Naive B cell (primary cell): ENCODE results near the gene CHCHD6. TPM values are rescaled to one million over a fixed set of nuclear protein-coding genes. Genes with fewer than 3 reads are reported as not detected.

Source experiments
- ATAC-seq, 2 donors: fragments of 150-1000 bp; cut with Tn5 transposase; 2 replicates each; pipeline ENCODE4 v1.10.0; 2021; ENCODE audit warnings: low read depth in 2 of 2, mild to moderate bottlenecking in 2 of 2, moderate library complexity in 2 of 2
- DNase-seq: peaks from one replicate; pipeline ENCODE4 v3.0.0; 2022
- H3K27ac Mint-ChIP-seq, 6 donors: one replicate each; pipeline ENCODE4 v1.8.0; 2020 to 2022; ENCODE audit warnings: mild to moderate bottlenecking in 6 of 6, mixed read lengths in 6 of 6, moderate library complexity in 5 of 6, inconsistent platforms in 2 of 6
- H3K27me3 Mint-ChIP-seq, 3 donors: one replicate each; pipeline ENCODE4 v1.8.0; 2021 to 2022; ENCODE audit warnings: mixed read lengths in 3 of 3, mild to moderate bottlenecking in 1 of 3
- H3K36me3 Mint-ChIP-seq, 2 donors: one replicate each; pipeline ENCODE4 v1.8.0; 2020 to 2022; ENCODE audit warnings: mixed read lengths in 2 of 2, inconsistent platforms in 1 of 2, mild to moderate bottlenecking in 1 of 2
- H3K4me1 Mint-ChIP-seq, 3 donors: one replicate each; pipeline ENCODE4 v1.8.0; 2020 to 2022; ENCODE audit warnings: mixed read lengths in 3 of 3, inconsistent platforms in 1 of 3, mild to moderate bottlenecking in 1 of 3, moderate library complexity in 1 of 3
- H3K4me3 Mint-ChIP-seq, 8 donors: one replicate each; pipeline ENCODE4 v1.8.0; 2020 to 2022; ENCODE audit warnings: mild to moderate bottlenecking in 8 of 8, mixed read lengths in 8 of 8, moderate library complexity in 8 of 8, inconsistent platforms in 2 of 8
- H3K9me3 Mint-ChIP-seq, 7 donors: one replicate each; pipeline ENCODE4 v1.8.0; 2020 to 2022; ENCODE audit warnings: mixed read lengths in 7 of 7, mild to moderate bottlenecking in 5 of 7, inconsistent platforms in 2 of 7, moderate library complexity in 1 of 7
- polyA plus RNA-seq, 6 donors: library from polyadenylated mRNA; unstranded; fragments of 300-500 nt; fragmentation: Illumina TruSeq; gene quantifications; one replicate each; pipeline ENCODE4 v1.2.3, GENCODE V29; 2021; ENCODE audit warnings: low read depth in 6 of 6

The CHCHD6 gene
- polyA plus RNA-seq, 6 donors from 2014 or later, result 8.7 to 16.3 (median 11.1) TPM

GRCh38 chr3:126866175-126866759 lies 162.2 kb downstream of the CHCHD6 start:
- no peak overlapping the region for H3K27ac Mint-ChIP-seq

GRCh38 chr3:126867190-126867862 lies 163.3 kb downstream of the CHCHD6 start:
- H3K27ac Mint-ChIP-seq, result peak overlapping the region in 1 of 6 donors; percentile 44
- H3K36me3 Mint-ChIP-seq, result peaks cover 8 to 21% of the 10 kb centered on the region in 2 donors
- H3K4me3 Mint-ChIP-seq, result no peak overlapping the region
- no peaks in the 10 kb centered on the region for H3K27me3 Mint-ChIP-seq
- DNase-seq (no peak), ATAC-seq (no peak)
- peaks cover 2 to 14% (median 6%) of the 10 kb centered on the region in 3 donors for H3K4me1 Mint-ChIP-seq
- H3K9me3 Mint-ChIP-seq, result peaks cover 0 to 10% (median 0%) of the 10 kb centered on the region in 7 donors

More at GRCh38 chr3:126866175-126866759, 162.2 kb downstream of the CHCHD6 start:
- no peak for ATAC-seq
- Mint-ChIP-seq H3K27me3 (no peaks in the 10 kb centered on the region), H3K9me3 (peaks cover 0 to 10% (median 0%) of the 10 kb centered on the region in 7 donors), H3K4me1 (peaks cover 0 to 9% (median 6%) of the 10 kb centered on the region in 3 donors), H3K36me3 (peaks cover 8 to 17% of the 10 kb centered on the region in 2 donors), H3K4me3 (no peak overlapping the region)
- no peak for DNase-seq

GRCh38 chr3:126867863-126868200 lies 163.8 kb downstream of the CHCHD6 start:
- ATAC-seq (no peak), DNase-seq (no peak)
- Mint-ChIP-seq H3K27ac (no peak overlapping the region), H3K4me3 (no peak overlapping the region), H3K4me1 (peaks cover 2 to 17% (median 6%) of the 10 kb centered on the region in 3 donors), H3K27me3 (no peaks in the 10 kb centered on the region), H3K9me3 (peaks cover 0 to 10% (median 0%) of the 10 kb centered on the region in 7 donors), H3K36me3 (peaks cover 8 to 26% of the 10 kb centered on the region in 2 donors)

DNA sequence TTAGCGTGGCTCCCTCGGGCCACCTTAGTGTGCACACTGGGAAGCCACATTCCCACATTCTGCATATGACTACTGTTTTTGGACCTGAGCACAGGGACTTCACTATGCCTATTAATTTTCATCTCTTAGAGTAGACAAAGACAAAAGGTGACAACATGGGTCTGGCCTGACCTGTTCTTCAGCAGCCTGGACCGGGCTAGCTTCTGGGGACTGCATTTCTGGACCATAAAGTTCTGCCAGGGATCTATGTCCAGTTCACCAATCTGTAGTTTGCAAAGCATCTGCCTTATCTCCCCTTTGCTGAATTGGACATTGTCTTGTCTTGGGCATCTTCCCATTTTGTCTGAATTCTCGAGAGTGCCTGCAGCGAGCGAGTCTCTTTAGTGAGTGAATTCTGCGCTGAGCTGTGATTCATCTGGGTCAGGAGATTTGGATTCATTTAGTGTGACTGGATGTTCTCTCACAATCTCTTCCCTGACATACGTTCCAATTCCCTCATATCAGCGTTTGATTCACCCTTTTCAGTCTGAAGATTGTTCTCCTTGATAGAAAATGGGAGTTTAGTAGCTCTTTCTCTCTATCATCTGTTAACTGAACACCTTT lies 166.7 kb downstream of the CHCHD6 start:
- Mint-ChIP-seq H3K27me3 (no peaks in the 10 kb centered on the region), H3K27ac (no peak overlapping the region), H3K9me3 (peaks cover 0 to under 1% (median 0%) of the 10 kb centered on the region in 7 donors), H3K36me3 (peaks cover 6 to 29% of the 10 kb centered on the region in 2 donors), H3K4me1 (peaks cover 1 to 8% (median 2%) of the 10 kb centered on the region in 3 donors), H3K4me3 (no peak overlapping the region)
- DNase-seq (no peak), ATAC-seq (no peak)

DNA sequence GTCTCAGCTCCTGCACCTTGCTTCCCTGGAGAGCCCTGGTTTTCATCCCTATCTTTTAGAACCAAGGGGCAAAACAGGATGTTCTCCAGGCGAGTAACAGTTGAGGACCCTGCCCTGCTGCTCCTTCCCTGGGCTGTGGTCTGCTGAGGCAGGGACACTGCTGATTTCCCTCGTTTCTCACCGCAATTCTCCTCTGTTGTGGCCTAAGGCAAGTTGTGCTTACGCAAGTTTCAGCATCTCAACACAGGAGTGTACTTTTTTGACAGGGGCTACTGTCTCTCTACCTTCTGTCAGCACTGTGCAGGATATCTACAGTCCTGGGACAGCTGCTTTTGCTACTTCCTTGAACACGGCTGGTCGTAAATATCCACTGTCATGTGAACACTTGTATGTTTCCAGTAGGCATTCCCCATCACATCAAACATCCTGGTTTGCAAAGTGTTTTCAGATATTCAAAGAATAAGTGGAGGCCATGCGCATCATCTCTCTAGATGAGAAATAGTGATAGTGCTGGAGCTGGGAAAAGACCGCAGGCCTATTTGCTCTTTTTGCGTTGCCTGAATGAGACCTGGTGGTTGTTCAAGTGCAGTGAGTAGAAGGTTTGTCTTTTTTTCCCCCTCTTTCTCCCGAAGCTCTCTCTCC lies 168.8 kb downstream of the CHCHD6 start:
- H3K4me3 Mint-ChIP-seq, result no peak overlapping the region
- H3K27ac Mint-ChIP-seq, result no peak overlapping the region
- H3K9me3 Mint-ChIP-seq, result peaks cover 0 to 3% (median 0%) of the 10 kb centered on the region in 7 donors
- H3K4me1 Mint-ChIP-seq, result peaks cover 0 to 8% (median 2%) of the 10 kb centered on the region in 3 donors
- H3K36me3 Mint-ChIP-seq, result peaks cover 10 to 26% of the 10 kb centered on the region in 2 donors
- no peak for ATAC-seq
- no peaks in the 10 kb centered on the region for H3K27me3 Mint-ChIP-seq
- no peak for DNase-seq

- Mint-ChIP-seq H3K27ac (no peak overlapping the region), H3K4me1 (peaks cover 0 to 8% (median 5%) of the 10 kb centered on the region in 3 donors), H3K9me3 (peaks cover 0 to 3% (median 0%) of the 10 kb centered on the region in 7 donors), H3K27me3 (no peaks in the 10 kb centered on the region), H3K4me3 (no peak overlapping the region), H3K36me3 (peaks cover 10 to 26% of the 10 kb centered on the region in 2 donors)
- ATAC-seq (no peak), DNase-seq (no peak)
Measured at GRCh38 chr3:126873416-126873815, 169.4 kb downstream of the CHCHD6 start.

- H3K9me3 Mint-ChIP-seq, result peaks cover 0 to 3% (median 0%) of the 10 kb centered on the region in 7 donors
- H3K4me3 Mint-ChIP-seq, result no peak overlapping the region
- DNase-seq (no peak), ATAC-seq (no peak)
- no peaks in the 10 kb centered on the region for H3K27me3 Mint-ChIP-seq
- peaks cover 10 to 11% of the 10 kb centered on the region in 2 donors for H3K36me3 Mint-ChIP-seq
- H3K27ac Mint-ChIP-seq, result no peak overlapping the region
- peaks cover 0 to 3% (median 0%) of the 10 kb centered on the region in 3 donors for H3K4me1 Mint-ChIP-seq
Measured at GRCh38 chr3:126878664-126879063, 174.6 kb downstream of the CHCHD6 start.

- no peak for ATAC-seq
- H3K9me3 Mint-ChIP-seq, result peaks cover 0 to 3% (median 0%) of the 10 kb centered on the region in 7 donors
- no peak for DNase-seq
- no peaks in the 10 kb centered on the region for H3K27me3 Mint-ChIP-seq
- no peak overlapping the region for H3K4me3 Mint-ChIP-seq
- peaks cover 0 to 3% (median 0%) of the 10 kb centered on the region in 3 donors for H3K4me1 Mint-ChIP-seq
- no peak overlapping the region for H3K27ac Mint-ChIP-seq
- peaks cover 0 to 5% of the 10 kb centered on the region in 2 donors for H3K36me3 Mint-ChIP-seq
Measured at GRCh38 chr3:126880901-126881300, 176.9 kb downstream of the CHCHD6 start.

DNA sequence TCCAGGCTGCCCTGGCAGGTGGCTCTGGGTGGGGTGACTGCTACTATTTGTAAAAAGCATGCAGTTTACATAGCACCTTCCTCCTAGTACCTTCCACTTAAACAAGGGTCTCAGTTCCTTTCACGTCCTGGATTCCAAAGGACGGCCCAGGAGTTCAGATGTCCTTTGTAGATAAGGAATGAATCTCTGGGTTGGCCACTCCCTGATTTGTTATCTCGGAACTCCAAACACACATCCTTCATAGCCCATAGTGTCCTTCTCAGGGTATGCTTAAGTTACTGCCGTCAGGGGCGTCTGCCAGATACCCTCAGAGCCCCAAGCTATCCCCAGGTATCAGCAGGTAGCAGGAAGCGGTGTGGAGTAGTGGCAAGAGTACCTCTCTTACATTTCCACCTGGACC lies 177.8 kb downstream of the CHCHD6 start:
- Mint-ChIP-seq H3K4me3 (no peak overlapping the region), H3K36me3 (peaks cover 0 to 1% of the 10 kb centered on the region in 2 donors), H3K9me3 (no peaks in the 10 kb centered on the region), H3K27ac (no peak overlapping the region), H3K4me1 (peaks cover 0 to 4% (median 3%) of the 10 kb centered on the region in 3 donors), H3K27me3 (no peaks in the 10 kb centered on the region)
- ATAC-seq (no peak), DNase-seq (no peak)

DNA sequence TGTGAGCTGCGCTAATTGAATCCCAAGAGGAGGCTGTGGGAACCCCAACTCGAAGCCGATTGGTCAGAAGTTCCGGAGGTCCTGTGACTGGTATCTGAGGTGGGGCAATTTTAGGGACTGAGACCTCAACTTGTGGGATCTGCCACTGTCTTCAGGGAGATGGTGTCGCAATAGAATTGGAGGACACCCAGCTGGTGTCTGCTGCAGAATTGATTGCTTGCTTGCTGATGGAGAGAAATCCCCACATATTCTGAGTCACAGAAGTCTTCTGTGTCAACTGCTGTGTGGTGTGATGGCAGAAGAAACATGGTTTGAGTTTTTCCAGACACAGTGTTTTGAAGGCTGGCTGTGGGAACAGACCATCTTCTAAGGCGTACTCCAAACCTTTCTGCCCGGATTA lies 179.2 kb downstream of the CHCHD6 start:
- no peaks in the 10 kb centered on the region for H3K27me3 Mint-ChIP-seq
- H3K27ac Mint-ChIP-seq, result no peak overlapping the region
- ATAC-seq (no peak), DNase-seq (no peak)
- H3K4me3 Mint-ChIP-seq, result no peak overlapping the region
- no peaks in the 10 kb centered on the region for H3K9me3 Mint-ChIP-seq
- H3K4me1 Mint-ChIP-seq, result peaks cover 0 to 4% (median 3%) of the 10 kb centered on the region in 3 donors
- H3K36me3 Mint-ChIP-seq, result peaks cover 2 to 6% of the 10 kb centered on the region in 2 donors

DNA sequence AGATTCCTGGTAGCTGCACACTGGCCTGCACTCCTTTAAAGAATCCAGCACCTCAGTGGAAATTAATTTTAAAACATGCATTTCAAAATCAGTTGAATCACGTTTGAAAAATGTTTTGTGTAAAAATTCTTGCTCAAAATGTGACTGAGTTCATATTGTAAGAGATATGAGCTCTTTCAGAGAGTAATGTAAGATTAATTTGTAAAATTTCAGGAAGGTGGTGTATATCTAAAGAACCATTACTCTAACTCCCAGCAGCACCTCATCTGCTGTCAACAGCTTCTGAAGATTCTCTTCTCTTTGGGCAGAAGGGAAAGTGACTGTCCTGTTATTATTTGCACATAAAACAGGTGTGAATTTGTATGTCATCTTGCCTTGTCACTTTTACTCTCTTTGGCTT lies 181.4 kb downstream of the CHCHD6 start:
- no peak for ATAC-seq
- Mint-ChIP-seq H3K36me3 (peaks cover 4 to 17% of the 10 kb centered on the region in 2 donors), H3K27ac (no peak overlapping the region), H3K4me3 (no peak overlapping the region), H3K4me1 (peaks cover 0 to 8% (median 3%) of the 10 kb centered on the region in 3 donors), H3K27me3 (no peaks in the 10 kb centered on the region), H3K9me3 (no peaks in the 10 kb centered on the region)
- DNase-seq, result no peak

GRCh38 chr3:126886217-126886616 lies 182.2 kb downstream of the CHCHD6 start:
- peaks cover 0 to 6% (median 0%) of the 10 kb centered on the region in 3 donors for H3K27me3 Mint-ChIP-seq
- H3K36me3 Mint-ChIP-seq, result peaks cover 4 to 25% of the 10 kb centered on the region in 2 donors
- H3K27ac Mint-ChIP-seq, result peak overlapping the region in 1 of 6 donors; percentile 14
- ATAC-seq (no peak), DNase-seq (no peak)
- no peak overlapping the region for H3K4me3 Mint-ChIP-seq
- peaks cover 0 to 8% (median 3%) of the 10 kb centered on the region in 3 donors for H3K4me1 Mint-ChIP-seq
- no peaks in the 10 kb centered on the region for H3K9me3 Mint-ChIP-seq

DNA sequence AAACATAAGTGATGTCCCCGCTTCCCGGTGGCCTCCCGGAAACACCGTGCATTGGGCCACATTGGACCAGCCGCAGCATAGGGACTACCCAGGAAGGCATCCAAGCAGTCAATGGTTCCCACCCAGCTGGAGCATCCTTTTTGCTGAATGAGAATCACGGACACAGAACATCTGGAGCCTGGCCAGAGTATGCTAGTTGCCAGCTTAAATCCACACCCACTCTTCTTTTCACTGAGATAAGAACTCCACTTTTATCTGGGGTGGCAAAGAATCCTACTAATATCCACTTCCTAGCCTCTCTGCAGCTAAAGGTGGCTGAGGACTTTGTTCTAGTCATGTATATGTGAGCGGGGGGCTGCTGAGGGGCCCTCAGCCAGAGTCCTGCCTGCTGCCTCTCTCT lies 183.6 kb downstream of the CHCHD6 start:
- Mint-ChIP-seq H3K9me3 (no peaks in the 10 kb centered on the region), H3K4me3 (no peak overlapping the region), H3K36me3 (peaks cover 4 to 29% of the 10 kb centered on the region in 2 donors), H3K27me3 (peaks cover 0 to 9% (median 0%) of the 10 kb centered on the region in 3 donors), H3K27ac (no peak overlapping the region), H3K4me1 (peaks cover 0 to 8% (median 3%) of the 10 kb centered on the region in 3 donors)
- DNase-seq, result no peak
- ATAC-seq, result no peak
